Upper lobe of right lung (tissue), 1 donor: ENCODE data around the gene IGSF23. TPM values are rescaled to one million over a fixed set of nuclear protein-coding genes. Genes with fewer than 3 reads are reported as not detected.

Experiments
- ATAC-seq: fragments of 200-7000 bp; cut with Tn5 transposase; one replicate; pipeline ENCODE4 v1.9.1; 2020; ENCODE audit warnings: mild to moderate bottlenecking, moderate library complexity
- DNase-seq: peaks from one replicate; pipeline ENCODE4 v3.0.0-alpha.2; 2020
- H3K27ac ChIP-seq: fragments of 200-600 bp; one replicate; pipeline ENCODE4 v1.8.0; 2022
- H3K27me3 ChIP-seq: fragments of 200-600 bp; one replicate; pipeline ENCODE4 v1.8.0; 2022; ENCODE audit warnings: mild to moderate bottlenecking
- H3K36me3 ChIP-seq: fragments of 200-600 bp; one replicate; pipeline ENCODE4 v1.8.0; 2022
- H3K4me1 ChIP-seq: fragments of 200-600 bp; one replicate; pipeline ENCODE4 v1.8.0; 2022
- H3K4me3 ChIP-seq: fragments of 200-600 bp; one replicate; pipeline ENCODE4 v1.8.0; 2022; ENCODE audit warnings: mild to moderate bottlenecking
- H3K9me3 ChIP-seq: fragments of 200-600 bp; one replicate; pipeline ENCODE4 v1.8.0; 2022
- CTCF ChIP-seq: fragments of 200-600 bp; IDR thresholded peaks from one replicate; pipeline ENCODE4 v1.8.0; 2022; ENCODE audit warnings: antibody characterized with exemption
- intact Hi-C: fragments of 100-400 bp; cut with DNase I; formaldehyde crosslinking; loops from one replicate; pipeline ENCODE4 v1.11.0; 2022
- total RNA-seq: library from RNA; stranded (reverse); fragmentation: NEBNext Ultra II Directional; extraction: Animal tissue kit (Norgen Biotek cat#: 25700); gene quantifications from one replicate; pipeline ENCODE4 v1.2.1, GENCODE V29; 2021
- donor health status: DM: no; HTN: yes; CAD: no; lungs with severe emphysema.

IGSF23 gene
- total RNA-seq, 1 donor from 2014 or later = not detected

GRCh38 chr19:44653977-44654774 is 40.8 kb downstream of the IGSF23 start:
- Histone ChIP-seq H3K27ac (no peak overlapping the region), H3K27me3 (no peaks in the 10 kb centered on the region), H3K36me3 (peaks cover 79% of the 10 kb centered on the region), H3K9me3 (no peaks in the 10 kb centered on the region), H3K4me3 (no peak overlapping the region), H3K4me1 (peaks cover 3% of the 10 kb centered on the region)
- intact Hi-C loops = no loop called here
- peak; percentile 76 for TF ChIP-seq CTCF
- DNase-seq (peak; percentile 88), ATAC-seq (peak; percentile 91)

- DNase-seq (peak; percentile 81), ATAC-seq (peak; percentile 79)
- peak; percentile 96 for TF ChIP-seq CTCF
- Histone ChIP-seq H3K27me3 (no peaks in the 10 kb centered on the region), H3K36me3 (peaks cover 81% of the 10 kb centered on the region), H3K4me1 (peaks cover 3% of the 10 kb centered on the region), H3K27ac (no peak overlapping the region), H3K9me3 (no peaks in the 10 kb centered on the region), H3K4me3 (no peak overlapping the region)
- intact Hi-C loops = loop anchor here (5.0 kb wide), 1 partner anchor 85 kb away; no protein-coding TSS in a partner anchor
Measured at GRCh38 chr19:44657211-44657921, 44.0 kb downstream of the IGSF23 start.

- H3K36me3 ChIP-seq = peaks cover 84% of the 10 kb centered on the region
- no peak for ATAC-seq
- intact Hi-C loops = loop anchor here (5.0 kb wide), 1 partner anchor 86 kb away; no protein-coding TSS in a partner anchor
Measured at GRCh38 chr19:44658069-44658733, 44.8 kb downstream of the IGSF23 start.

GRCh38 chr19:44660081-44660480 is 46.7 kb downstream of the IGSF23 start:
- no peaks in the 10 kb centered on the region for H3K27me3 ChIP-seq
- H3K4me1 ChIP-seq = peaks cover 3% of the 10 kb centered on the region
- H3K36me3 ChIP-seq = peaks cover 77% of the 10 kb centered on the region
- H3K9me3 ChIP-seq = no peaks in the 10 kb centered on the region
- no peak for TF ChIP-seq CTCF
- DNase-seq = peak; percentile 76
- intact Hi-C loops = no loop called here
- peak; percentile 80 for ATAC-seq
- H3K4me3 ChIP-seq = no peak overlapping the region
- H3K27ac ChIP-seq = no peak overlapping the region

More at GRCh38 chr19:44658069-44658733, 44.8 kb downstream of the IGSF23 start:
- TF ChIP-seq CTCF = no peak
- Histone ChIP-seq H3K4me1 (peaks cover 3% of the 10 kb centered on the region), H3K9me3 (no peaks in the 10 kb centered on the region), H3K27me3 (no peaks in the 10 kb centered on the region), H3K27ac (no peak overlapping the region), H3K4me3 (no peak overlapping the region)
- no peak for DNase-seq

- no peak overlapping the region for H3K27ac ChIP-seq
- H3K9me3 ChIP-seq = no peaks in the 10 kb centered on the region
- intact Hi-C loops = no loop called here
- ATAC-seq = no peak
- no peaks in the 10 kb centered on the region for H3K27me3 ChIP-seq
- peaks cover 3% of the 10 kb centered on the region for H3K4me1 ChIP-seq
- TF ChIP-seq CTCF = no peak
- DNase-seq = no peak
- H3K36me3 ChIP-seq = peaks cover 66% of the 10 kb centered on the region
- no peak overlapping the region for H3K4me3 ChIP-seq
Measured at GRCh38 chr19:44661205-44661604, 47.8 kb downstream of the IGSF23 start.
